Hypothalamus (tissue), 51 donors: ENCODE data around the gene APBB2.
A peak's percentile ranks its signal among the peaks of the same experiment; 100 is the strongest.

Source experiments
- DNase-seq, 51 donors: peaks; one replicate each; lab custom pipeline; 2025; lab: John Stamatoyannopoulos, UW

Gene APBB2

DNA sequence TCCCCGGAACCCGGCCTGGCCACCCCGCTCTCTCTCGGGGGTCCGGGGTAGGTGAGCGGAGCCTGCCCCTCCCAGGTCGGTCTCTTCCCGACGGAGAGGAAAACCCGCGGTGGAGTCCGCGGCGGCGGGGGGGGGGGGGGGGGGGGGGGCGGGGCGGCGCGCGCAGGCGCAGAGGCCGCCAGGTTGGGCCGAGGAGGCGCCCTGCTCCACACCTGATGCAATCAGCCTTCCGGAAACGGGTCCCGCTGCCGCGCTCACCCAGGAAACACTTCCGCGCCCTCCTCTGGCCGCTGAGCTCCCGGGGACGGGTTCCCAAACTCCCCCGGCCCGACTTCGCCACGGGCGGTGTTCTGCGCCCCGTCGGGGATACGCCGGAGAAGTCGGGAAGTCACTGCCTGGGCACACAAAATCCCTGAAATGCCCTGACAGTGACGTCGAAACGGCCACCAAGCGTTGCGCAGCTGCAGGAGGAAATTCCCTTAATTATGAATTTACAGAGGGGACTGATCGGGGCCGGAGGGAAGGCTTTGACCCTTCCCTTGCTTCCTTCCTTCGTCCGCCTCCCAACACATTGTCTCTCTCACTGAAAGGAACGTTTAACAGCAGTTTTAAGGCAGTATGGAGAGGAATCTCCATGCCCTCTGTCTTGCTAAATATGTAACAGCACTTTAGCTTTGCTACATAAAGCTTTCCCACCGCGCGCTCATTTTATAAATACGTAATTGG lies 2.1 kb upstream of the APBB2 start:
- peak in 44 of 51 donors; percentile 7 to 84 (median 37) for DNase-seq

- DNase-seq: peak in 1 of 51 donors; percentile 27
Observed at GRCh38 chr4:41215969-41216293, 1.6 kb upstream of the APBB2 start.

DNA sequence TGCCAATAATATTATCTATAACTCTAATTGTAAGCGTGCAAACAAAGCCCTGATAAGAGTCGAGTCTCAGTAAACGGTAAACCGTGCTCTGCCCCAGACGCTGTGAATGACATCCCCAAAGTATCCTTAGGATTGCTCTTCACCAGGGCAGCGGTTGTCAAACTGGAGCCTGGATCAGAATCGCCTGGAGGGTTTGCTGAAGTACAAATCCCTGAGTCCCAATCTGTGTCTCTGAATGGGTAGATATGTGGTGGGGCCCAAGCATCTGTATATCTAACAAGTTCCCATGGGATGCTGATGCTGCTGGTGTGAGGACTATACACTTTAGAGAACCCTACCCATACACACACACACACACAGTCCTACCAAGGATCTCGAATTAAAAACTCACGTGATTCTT lies 813 bp upstream of the APBB2 start:
- no peak for DNase-seq

DNA sequence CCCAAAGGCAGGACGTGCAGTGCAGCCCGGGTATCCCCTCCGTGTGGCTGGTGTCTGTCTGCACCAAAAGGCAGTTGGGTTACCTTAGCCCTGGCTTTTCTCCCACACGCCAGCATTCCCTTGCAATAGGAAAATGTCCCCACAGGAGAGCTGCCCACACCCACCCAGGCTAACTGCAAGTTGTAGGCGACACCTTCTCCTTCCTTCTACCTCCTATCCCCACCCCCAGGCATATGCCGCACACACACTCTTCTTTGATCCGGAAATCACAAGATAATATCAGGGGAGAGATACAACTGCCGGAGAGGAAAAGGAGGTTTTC lies 444 bp upstream of the APBB2 start:
- no peak for DNase-seq

- DNase-seq: peak in 14 of 51 donors; percentile 12 to 67 (median 42)
Observed at GRCh38 chr4:41213625-41214135, 662 bp downstream of the APBB2 start.

DNA sequence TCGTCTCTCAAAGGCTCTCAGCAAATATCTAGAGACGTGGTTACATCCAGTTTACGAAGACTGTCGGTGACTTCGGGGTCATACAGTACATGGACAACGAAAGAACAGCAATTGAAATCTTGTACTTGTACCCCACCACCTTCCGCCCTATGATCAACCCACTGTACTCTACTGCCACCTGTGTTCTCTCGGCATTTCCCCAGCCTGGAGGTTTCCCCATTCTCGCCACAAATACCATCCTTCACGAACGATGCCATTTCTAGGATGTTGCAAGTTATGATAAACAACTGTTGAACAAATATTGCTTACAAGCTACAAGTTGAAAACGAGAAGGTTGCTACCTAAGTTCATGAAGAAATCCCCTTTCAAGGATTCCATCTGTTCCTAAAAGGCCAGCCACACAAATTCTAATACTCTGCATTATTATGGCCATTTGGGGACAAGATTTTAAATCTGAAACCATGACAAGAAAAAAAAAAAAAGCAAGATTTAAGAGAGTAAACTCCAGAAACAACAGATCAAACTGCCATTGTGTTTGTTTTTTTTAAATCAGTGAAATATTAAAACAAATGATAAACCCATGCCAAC lies 1.6 kb downstream of the APBB2 start:
- DNase-seq: peak in 24 of 51 donors; percentile 5 to 66 (median 30)

DNA sequence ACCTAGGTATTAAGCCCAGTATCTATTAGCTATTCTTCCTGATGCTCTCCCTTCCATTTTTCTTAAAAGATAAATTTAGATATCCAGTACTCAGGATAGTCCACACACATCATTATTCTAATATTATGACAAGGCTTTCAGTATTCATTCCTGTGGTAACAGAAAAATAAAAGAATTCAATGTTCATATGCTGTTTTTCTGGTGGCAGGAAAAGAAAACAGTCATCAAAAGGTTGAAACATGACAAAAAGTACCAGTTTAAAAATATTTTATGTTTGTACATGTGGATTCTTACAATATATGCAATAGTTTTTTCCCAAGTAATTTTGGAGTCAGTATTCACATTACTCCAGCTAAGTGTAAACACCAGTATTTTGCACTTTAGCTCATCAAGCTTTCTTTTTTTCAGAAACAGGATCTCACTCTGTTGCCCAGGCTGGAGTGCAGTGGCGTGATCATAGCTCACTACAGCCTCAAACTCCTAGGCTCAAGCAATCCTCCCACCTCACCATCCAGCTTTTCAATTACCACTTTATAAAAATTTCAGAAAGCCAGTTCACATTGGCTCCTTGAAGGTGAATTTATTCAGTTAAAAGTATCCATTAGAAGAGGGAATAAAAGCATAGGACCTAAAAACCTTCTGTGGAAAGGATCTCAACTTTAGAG lies 2.3 kb downstream of the APBB2 start:
- no peak for DNase-seq

DNA sequence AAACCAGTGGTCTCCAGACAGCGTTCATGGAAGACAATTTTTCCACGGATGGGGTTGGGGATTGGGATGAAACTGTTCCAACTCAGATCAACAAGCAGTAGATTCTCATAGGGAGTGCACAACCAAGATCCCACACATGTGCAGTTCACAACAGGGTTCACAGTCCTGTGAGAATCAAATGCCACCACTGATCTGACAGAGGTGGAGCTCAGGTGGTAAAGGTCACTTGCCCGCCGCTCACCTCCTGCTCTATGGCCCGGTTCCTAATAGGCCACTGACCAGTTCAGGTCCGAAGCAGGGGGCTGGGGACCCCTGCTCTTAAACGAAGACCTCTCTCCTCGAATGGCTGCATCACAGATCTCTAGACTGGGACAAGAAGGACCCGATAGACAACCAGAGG lies 4.4 kb downstream of the APBB2 start:
- no peak for DNase-seq

GRCh38 chr4:41209187-41209586 lies 5.2 kb downstream of the APBB2 start:
- DNase-seq: peak in 4 of 51 donors; percentile 8 to 23 (median 15)

- no peak for DNase-seq
Observed at GRCh38 chr4:41207291-41207831, 7.0 kb downstream of the APBB2 start.

DNA sequence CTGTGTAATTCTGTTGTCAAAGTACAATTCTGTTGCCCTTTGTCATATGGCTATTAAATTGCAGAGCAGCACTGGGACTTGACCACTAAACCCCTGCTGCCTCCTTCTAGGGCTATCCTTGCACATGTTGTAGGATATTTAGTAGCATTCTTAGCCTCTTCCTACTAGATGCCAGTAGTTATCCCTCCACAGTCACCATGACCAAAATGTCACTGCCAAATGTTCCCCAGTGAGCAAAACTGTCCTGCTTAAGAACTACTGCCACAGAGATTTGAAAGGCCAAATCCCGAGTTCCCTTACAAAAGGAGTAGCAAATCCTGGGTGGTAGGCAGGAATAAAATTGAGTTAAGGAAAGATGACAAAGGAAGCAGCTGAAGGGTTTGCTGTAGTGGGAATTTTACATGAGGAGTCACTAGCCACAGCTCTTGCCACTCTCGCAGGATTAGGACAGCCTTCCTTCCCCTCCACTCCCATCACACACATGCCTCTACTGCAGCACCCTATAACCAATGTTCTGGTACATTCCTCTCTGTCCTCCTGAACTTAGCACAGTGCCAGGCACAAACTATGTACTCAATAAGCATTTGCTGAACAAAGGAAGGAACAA lies 8.4 kb downstream of the APBB2 start:
- DNase-seq: no peak

GRCh38 chr4:41205130-41205529 lies 9.2 kb downstream of the APBB2 start:
- DNase-seq: peak in 1 of 51 donors; percentile 21

DNA sequence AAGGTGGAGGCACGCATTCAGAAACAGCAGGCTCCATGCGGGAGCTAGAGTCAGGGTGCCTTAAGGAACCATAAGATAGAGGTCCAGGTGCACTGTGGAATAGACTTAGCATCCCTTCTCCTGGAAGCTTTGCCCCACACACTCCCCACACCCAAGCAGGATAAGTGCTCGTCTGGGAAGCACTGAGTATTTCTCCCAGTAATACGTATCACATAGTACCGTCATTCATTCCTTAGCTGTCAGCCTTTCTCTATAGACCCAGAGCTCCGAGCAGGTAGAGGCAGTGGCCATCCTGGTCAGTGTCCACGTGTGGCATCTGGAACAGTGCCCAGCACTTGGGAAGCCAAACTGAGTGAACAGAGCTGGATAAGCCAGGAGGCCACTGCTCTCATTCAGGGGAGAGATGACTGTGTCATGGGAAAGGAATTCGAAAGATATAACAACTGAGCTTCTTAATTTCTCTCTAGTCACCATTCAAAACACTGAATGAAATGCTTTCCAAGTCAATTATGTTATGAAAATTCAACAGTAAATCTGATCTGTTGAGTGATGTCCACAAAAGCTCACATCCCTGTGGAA lies 9.9 kb downstream of the APBB2 start:
- DNase-seq: peak in 1 of 51 donors; percentile 16

DNA sequence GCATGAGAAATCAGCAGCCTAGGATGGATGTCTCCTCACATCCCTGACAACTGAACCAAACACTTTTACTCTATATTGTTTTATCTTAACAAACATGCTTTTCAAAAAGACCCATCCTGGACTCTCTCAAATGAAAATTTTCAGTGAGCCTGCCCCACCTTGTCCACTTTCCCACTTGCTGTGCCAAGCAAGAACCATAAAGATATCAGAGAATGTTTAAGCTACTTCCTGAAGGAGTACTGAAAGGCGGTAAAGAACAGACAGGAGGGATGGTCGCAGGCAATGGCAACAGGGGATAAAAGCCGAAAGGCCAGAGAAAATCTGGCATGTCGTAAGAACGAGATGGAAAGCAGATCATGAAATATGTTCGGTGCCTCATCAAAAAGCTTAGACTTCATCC lies 10.5 kb downstream of the APBB2 start:
- no peak for DNase-seq

GRCh38 chr4:41202820-41203568 lies 11.3 kb downstream of the APBB2 start:
- no peak for DNase-seq

- DNase-seq: no peak
Observed at GRCh38 chr4:41202356-41202755, 12.0 kb downstream of the APBB2 start.

GRCh38 chr4:41200486-41201017 lies 13.8 kb downstream of the APBB2 start:
- DNase-seq: no peak

DNA sequence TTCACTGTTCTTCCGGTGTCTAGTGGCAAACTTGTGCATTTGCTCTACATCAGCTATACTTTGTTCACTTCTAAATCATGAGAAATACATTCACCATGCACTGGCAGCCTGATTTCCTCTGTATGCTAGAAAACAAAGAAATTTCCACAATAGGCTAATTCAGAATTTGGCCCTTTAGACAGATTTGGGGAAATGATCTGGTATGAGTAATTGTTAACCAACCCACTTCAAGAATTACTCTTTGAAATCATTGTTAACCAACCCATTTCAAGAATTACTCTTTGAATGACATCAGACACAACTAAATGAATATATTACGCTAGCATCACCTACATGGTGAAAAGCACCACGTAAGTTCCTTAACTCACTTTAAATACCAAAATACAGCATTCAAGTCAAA lies 14.6 kb downstream of the APBB2 start:
- DNase-seq: no peak

DNA sequence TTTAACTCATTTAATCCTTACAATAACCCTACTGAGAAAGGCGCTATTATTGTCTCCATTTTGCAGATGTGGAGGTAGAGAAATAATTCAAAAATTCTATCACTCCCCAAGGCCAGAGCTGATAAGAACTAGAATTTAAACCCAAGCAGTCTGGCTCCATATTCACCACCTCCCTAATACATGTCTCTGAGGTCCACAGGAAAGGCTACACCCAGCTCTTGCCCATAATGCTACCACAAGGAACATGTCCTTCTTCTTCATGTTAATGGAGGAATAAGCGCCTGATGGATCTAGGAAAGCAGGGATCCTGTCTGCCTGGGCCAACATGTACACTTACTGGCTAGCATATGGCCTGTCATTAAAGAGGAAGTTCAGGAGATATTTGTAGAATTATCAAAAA lies 16.3 kb downstream of the APBB2 start:
- no peak for DNase-seq

- no peak for DNase-seq
Observed at GRCh38 chr4:41197495-41197894, 16.8 kb downstream of the APBB2 start.
